Activated CD4-positive, alpha-beta memory T cell treated with anti-CD3 and anti-CD28 coated beads for 36 hours (primary cell): Measurements from ENCODE around the gene TSPAN12. TPM values are rescaled to one million over a fixed set of nuclear protein-coding genes. Genes with fewer than 3 reads are reported as not detected.

Experiments
- CTCF ChIA-PET: fragments of 350-600 bp; sonication (Branson Sonifier 250); formaldehyde crosslinking; loops from one replicate; lab custom pipeline; 2021; ENCODE audit warnings: antibody characterized with exemption, inconsistent platforms; lab: Charles Lee
- POLR2A ChIA-PET: fragments of 350-600 bp; sonication (Branson Sonifier 250); formaldehyde crosslinking; loops from one replicate; lab custom pipeline; 2021; ENCODE audit warnings: antibody characterized with exemption; lab: Charles Lee
- DNase-seq: peaks from one replicate; pipeline ENCODE4 v3.0.0-alpha.2; 2020
- H3K27ac Mint-ChIP-seq: one replicate; pipeline ENCODE4 v1.8.0; 2021; ENCODE audit warnings: mixed read lengths
- H3K27me3 Mint-ChIP-seq: one replicate; pipeline ENCODE4 v1.8.0; 2021; ENCODE audit warnings: mixed read lengths
- H3K36me3 Mint-ChIP-seq: one replicate; pipeline ENCODE4 v1.8.0; 2021; ENCODE audit warnings: mixed read lengths
- H3K4me1 Mint-ChIP-seq: one replicate; pipeline ENCODE4 v1.8.0; 2021; ENCODE audit warnings: low read depth, mixed read lengths
- H3K4me3 Mint-ChIP-seq: one replicate; pipeline ENCODE4 v1.8.0; 2021; ENCODE audit warnings: mild to moderate bottlenecking, mixed read lengths
- H3K9me3 Mint-ChIP-seq: one replicate; pipeline ENCODE4 v1.8.0; 2021; ENCODE audit warnings: mixed read lengths
- intact Hi-C: fragments of 100-400 bp; cut with micrococcal nuclease; formaldehyde crosslinking; loops from one replicate; pipeline ENCODE4 v1.15.1; 2023
- total RNA-seq, 2 experiments: library from RNA; stranded (reverse); gene quantifications; one replicate each; pipeline ENCODE4 v1.2.3, GENCODE V29; 2021

TSPAN12 gene
- total RNA-seq, 2 experiments from 2014 or later = not detected

- peaks cover 17% of the 10 kb centered on the region for H3K27me3 Mint-ChIP-seq
- intact Hi-C loops = no loop called here
- H3K36me3 Mint-ChIP-seq = no peaks in the 10 kb centered on the region
- H3K27ac Mint-ChIP-seq = no peak overlapping the region
- no peaks in the 10 kb centered on the region for H3K4me1 Mint-ChIP-seq
- POLR2A ChIA-PET = interaction anchor here (0.6 kb wide), 1 partner anchor 393 kb away, joined by 3 read pairs; no protein-coding TSS in a partner anchor
- no peak overlapping the region for H3K4me3 Mint-ChIP-seq
- DNase-seq = no peak
- H3K9me3 Mint-ChIP-seq = no peaks in the 10 kb centered on the region
- CTCF ChIA-PET = interaction anchor here (3.5 kb wide), 1 partner anchor 14 kb away, joined by 14 read pairs; no protein-coding TSS in a partner anchor
These were observed 38.1 kb downstream of the TSPAN12 start for GRCh38 chr7:120819861-120820260.

DNA sequence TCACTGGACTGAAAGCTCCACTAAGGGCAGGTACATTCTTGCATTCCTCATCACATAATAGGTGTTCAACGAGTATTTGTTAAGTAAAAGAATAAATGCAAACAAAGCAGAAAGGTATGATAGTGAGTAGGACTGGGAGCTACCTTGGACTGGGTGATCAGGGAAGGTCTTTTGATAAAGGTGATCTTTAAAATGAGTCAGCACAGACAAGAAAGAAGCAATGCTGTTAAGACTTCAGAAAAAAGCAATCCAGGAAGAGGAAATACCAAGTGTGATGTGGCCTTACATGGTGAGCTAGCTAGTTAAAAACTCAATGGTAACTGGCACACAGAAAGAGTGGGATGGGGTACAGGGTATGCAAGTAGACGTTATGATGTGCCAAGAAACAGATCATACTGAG is 40.1 kb downstream of the TSPAN12 start:
- ChIA-PET CTCF (interaction anchor here (1.1 to 3.5 kb wide), 2 partner anchors 12 to 26 kb away, joined by 4 to 14 read pairs; no protein-coding TSS in a partner anchor), POLR2A (no interaction called here)
- Mint-ChIP-seq H3K27ac (no peak overlapping the region), H3K9me3 (no peaks in the 10 kb centered on the region), H3K27me3 (peaks cover 18% of the 10 kb centered on the region), H3K4me3 (no peak overlapping the region), H3K4me1 (no peaks in the 10 kb centered on the region), H3K36me3 (no peaks in the 10 kb centered on the region)
- DNase-seq = no peak
- intact Hi-C loops = no loop called here

GRCh38 chr7:120814253-120814939 is 43.5 kb downstream of the TSPAN12 start:
- Mint-ChIP-seq H3K27me3 (peaks cover 13% of the 10 kb centered on the region), H3K4me1 (no peaks in the 10 kb centered on the region), H3K27ac (no peak overlapping the region), H3K9me3 (no peaks in the 10 kb centered on the region), H3K4me3 (no peak overlapping the region), H3K36me3 (no peaks in the 10 kb centered on the region)
- intact Hi-C loops = no loop called here
- DNase-seq = no peak
- ChIA-PET POLR2A (no interaction called here), CTCF (interaction anchor here (1.5 to 1.8 kb wide), 2 partner anchors 9 to 22 kb away, joined by 3 to 8 read pairs; no protein-coding TSS in a partner anchor)

DNA sequence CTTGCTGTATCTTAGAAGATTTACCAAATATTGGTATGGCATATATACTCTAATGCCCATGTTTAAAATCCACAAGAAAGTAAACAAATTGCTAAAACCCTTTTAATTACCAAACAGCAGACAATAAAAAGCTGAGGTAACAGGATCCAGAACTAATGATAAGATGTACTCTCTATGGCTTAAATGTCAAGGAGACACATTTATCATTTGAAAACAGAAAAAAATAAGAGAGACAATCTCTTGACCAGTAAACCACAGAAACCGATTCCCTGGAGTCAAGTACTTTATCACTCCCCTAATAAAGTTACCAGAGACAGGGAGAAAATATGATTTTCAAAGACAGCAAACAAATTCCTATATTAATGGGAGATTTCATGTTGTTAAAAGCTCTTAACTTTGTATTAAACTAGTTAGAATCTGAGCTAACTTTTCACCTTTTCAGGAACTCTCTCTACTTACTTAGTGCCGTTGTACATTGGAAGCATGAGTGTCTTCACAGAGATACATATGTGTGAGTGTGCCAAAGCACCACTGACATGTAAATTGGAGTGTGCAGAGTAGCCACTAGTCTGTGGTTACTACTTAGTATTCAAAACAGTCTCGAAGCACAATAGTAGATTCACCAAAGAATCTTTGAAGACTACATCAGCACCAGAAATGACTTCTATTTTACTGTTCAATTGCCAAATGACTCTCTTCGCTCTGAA is 44.2 kb downstream of the TSPAN12 start:
- intact Hi-C loops = no loop called here

GRCh38 chr7:120813089-120813488 is 44.9 kb downstream of the TSPAN12 start:
- Mint-ChIP-seq H3K27me3 (peaks cover 13% of the 10 kb centered on the region), H3K27ac (no peak overlapping the region), H3K4me1 (no peaks in the 10 kb centered on the region), H3K4me3 (no peak overlapping the region), H3K9me3 (no peaks in the 10 kb centered on the region), H3K36me3 (no peaks in the 10 kb centered on the region)
- CTCF ChIA-PET = interaction anchor here (1.6 to 1.8 kb wide), 2 partner anchors 21 kb away, joined by 6 to 8 read pairs; no protein-coding TSS in a partner anchor
- intact Hi-C loops = no loop called here
- DNase-seq = no peak
- POLR2A ChIA-PET = no interaction called here

More for the DNA sequence above, 44.2 kb downstream of the TSPAN12 start:
- no peaks in the 10 kb centered on the region for H3K36me3 Mint-ChIP-seq
- CTCF ChIA-PET = interaction anchor here (1.5 to 1.8 kb wide), 2 partner anchors 8 to 21 kb away, joined by 3 to 8 read pairs; no protein-coding TSS in a partner anchor
- no peak overlapping the region for H3K4me3 Mint-ChIP-seq
- H3K4me1 Mint-ChIP-seq = no peaks in the 10 kb centered on the region
- peaks cover 13% of the 10 kb centered on the region for H3K27me3 Mint-ChIP-seq
- DNase-seq = no peak
- no peak overlapping the region for H3K27ac Mint-ChIP-seq
- POLR2A ChIA-PET = no interaction called here
- H3K9me3 Mint-ChIP-seq = no peaks in the 10 kb centered on the region

GRCh38 chr7:120809260-120809659 is 48.7 kb downstream of the TSPAN12 start:
- CTCF ChIA-PET = interaction anchor here (9.7 kb wide), 1 partner anchor 14 kb away, joined by 114 read pairs; no protein-coding TSS in a partner anchor
- Mint-ChIP-seq H3K9me3 (no peaks in the 10 kb centered on the region), H3K27me3 (peaks cover 6% of the 10 kb centered on the region), H3K27ac (no peak overlapping the region), H3K4me3 (no peak overlapping the region), H3K4me1 (no peaks in the 10 kb centered on the region), H3K36me3 (no peaks in the 10 kb centered on the region)
- intact Hi-C loops = loop anchor here (10.0 kb wide), 1 partner anchor 736 kb away; no protein-coding TSS in a partner anchor
- no peak for DNase-seq
- POLR2A ChIA-PET = no interaction called here

DNA sequence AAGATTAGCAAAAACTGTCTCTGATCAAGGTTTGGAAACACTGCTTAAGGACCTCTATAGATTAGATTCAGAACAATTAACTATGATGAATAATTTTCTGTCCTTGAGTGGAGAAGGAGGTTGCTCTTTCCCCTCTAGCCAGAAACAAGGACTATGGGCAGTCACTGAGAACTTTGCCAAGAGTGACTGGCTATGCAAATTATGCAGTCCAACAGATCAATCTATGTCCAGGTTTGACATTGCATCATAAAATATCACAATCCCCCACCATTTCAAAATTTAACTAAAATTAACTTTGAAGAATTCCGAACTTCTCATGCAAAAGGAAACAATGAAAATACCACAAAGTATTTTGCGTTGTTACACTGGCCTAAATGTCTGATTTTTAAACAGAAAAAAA is 50.6 kb downstream of the TSPAN12 start:
- CTCF ChIA-PET = interaction anchor here (0.9 to 9.7 kb wide), 9 partner anchors 11 to 537 kb away, joined by 3 to 114 read pairs (median 11); no protein-coding TSS in a partner anchor

GRCh38 chr7:120806669-120807068 is 51.3 kb downstream of the TSPAN12 start:
- Mint-ChIP-seq H3K9me3 (no peaks in the 10 kb centered on the region), H3K27me3 (peaks cover 8% of the 10 kb centered on the region), H3K36me3 (no peaks in the 10 kb centered on the region), H3K4me1 (no peaks in the 10 kb centered on the region), H3K27ac (no peak overlapping the region), H3K4me3 (no peak overlapping the region)
- DNase-seq = no peak
- POLR2A ChIA-PET = no interaction called here
- intact Hi-C loops = loop anchor here (1.0 to 10.0 kb wide), 3 partner anchors 275 to 738 kb away; no protein-coding TSS in a partner anchor
- CTCF ChIA-PET = interaction anchor here (0.7 to 9.7 kb wide), 16 partner anchors 12 to 537 kb away, joined by 3 to 114 read pairs (median 5); partner anchors contain the start of gene CPED1

More for the DNA sequence above, 50.6 kb downstream of the TSPAN12 start:
- Mint-ChIP-seq H3K9me3 (no peaks in the 10 kb centered on the region), H3K4me3 (no peak overlapping the region), H3K4me1 (no peaks in the 10 kb centered on the region), H3K27ac (no peak overlapping the region), H3K36me3 (no peaks in the 10 kb centered on the region), H3K27me3 (peaks cover 8% of the 10 kb centered on the region)
- intact Hi-C loops = loop anchor here (10.0 kb wide), 1 partner anchor 737 kb away; no protein-coding TSS in a partner anchor
- DNase-seq = no peak
- POLR2A ChIA-PET = no interaction called here

DNA sequence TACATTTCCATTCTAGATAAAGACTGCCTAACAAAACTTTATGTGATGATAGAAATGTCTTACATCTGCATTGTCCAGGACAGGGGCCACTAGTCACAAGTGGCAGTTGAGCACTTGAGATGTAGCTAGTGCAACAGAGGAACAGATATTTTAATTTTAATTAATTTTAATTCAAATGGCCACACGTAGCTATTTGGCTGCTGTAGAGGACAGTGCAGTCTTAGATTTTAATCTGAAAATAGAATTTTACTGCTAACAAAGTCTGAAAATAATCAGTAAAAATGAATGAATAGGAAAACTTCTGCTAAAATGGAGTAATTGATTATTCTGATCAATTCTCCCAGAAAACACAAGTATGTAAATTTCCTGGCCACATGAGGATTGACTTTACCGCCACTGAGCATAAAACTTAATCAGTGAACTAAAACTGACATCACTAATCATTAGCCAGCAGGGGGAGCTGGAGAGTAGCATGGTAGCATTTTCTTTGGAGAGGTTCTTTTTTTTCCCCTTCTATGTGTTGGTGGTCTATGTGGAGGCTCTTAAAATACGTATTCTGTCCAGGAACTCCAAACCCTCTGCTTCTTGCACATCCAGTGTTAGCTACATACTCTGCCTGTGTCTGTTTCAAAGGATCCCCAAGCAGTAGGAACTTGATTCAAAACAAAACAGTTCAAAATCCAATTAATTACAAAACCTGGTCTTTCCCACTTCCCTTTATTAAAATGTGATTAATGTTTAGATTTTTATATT is 52.1 kb downstream of the TSPAN12 start:
- H3K4me1 Mint-ChIP-seq = no peaks in the 10 kb centered on the region
- peaks cover 6% of the 10 kb centered on the region for H3K27me3 Mint-ChIP-seq
- DNase-seq = peak; percentile 48
- ChIA-PET CTCF (interaction anchor here (0.6 to 9.7 kb wide), 21 partner anchors 9 to 531 kb away, joined by 3 to 114 read pairs (median 5); partner anchors contain the start of gene CPED1), POLR2A (no interaction called here)
- intact Hi-C loops = loop anchor here (1.0 to 10.0 kb wide), 5 partner anchors 53 to 739 kb away; partner anchors contain the start of gene TSPAN12
- no peak overlapping the region for H3K27ac Mint-ChIP-seq
- no peak overlapping the region for H3K4me3 Mint-ChIP-seq
- H3K9me3 Mint-ChIP-seq = no peaks in the 10 kb centered on the region
- no peaks in the 10 kb centered on the region for H3K36me3 Mint-ChIP-seq

- DNase-seq = no peak
- Mint-ChIP-seq H3K4me3 (no peak overlapping the region), H3K27me3 (peaks cover 6% of the 10 kb centered on the region), H3K9me3 (no peaks in the 10 kb centered on the region), H3K36me3 (no peaks in the 10 kb centered on the region), H3K27ac (no peak overlapping the region), H3K4me1 (no peaks in the 10 kb centered on the region)
- intact Hi-C loops = loop anchor here (10.0 kb wide), 1 partner anchor 742 kb away; no protein-coding TSS in a partner anchor
- ChIA-PET CTCF (interaction anchor here (9.7 kb wide), 1 partner anchor 8 kb away, joined by 114 read pairs; no protein-coding TSS in a partner anchor), POLR2A (no interaction called here)
These were observed 55.2 kb downstream of the TSPAN12 start for GRCh38 chr7:120802751-120803150.
